Right forelimb (tissue), 1 donor: ENCODE results near the gene ARVCF.
A peak's percentile ranks its signal among the peaks of the same experiment; 100 is the strongest.

ENCODE experiments used
- DNase-seq: peaks from one replicate; pipeline ENCODE4 v3.0.0-alpha.2; 2018

The ARVCF gene

DNA sequence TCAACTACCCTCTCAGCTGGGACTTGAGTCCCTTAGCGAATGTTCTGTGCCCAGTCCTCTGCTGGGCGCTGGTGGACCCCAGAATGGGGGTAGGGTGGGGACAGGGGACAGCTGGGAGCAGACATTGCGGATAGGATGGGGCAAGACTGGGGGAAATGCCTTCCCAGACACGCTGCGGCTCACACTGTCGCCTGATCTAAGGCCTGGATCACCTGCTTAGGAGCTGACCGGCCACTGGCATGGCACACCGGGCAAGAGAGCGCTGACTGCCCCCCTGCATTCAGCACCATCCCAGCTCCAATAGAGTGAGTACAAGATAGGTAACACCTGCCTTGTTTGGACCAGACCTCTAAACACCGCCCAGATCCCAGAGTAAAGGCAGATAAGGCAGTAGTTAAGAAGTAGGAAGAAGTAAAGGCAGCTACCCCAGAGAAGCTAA is 1.4 kb downstream of the ARVCF start:
- no peak for DNase-seq

DNA sequence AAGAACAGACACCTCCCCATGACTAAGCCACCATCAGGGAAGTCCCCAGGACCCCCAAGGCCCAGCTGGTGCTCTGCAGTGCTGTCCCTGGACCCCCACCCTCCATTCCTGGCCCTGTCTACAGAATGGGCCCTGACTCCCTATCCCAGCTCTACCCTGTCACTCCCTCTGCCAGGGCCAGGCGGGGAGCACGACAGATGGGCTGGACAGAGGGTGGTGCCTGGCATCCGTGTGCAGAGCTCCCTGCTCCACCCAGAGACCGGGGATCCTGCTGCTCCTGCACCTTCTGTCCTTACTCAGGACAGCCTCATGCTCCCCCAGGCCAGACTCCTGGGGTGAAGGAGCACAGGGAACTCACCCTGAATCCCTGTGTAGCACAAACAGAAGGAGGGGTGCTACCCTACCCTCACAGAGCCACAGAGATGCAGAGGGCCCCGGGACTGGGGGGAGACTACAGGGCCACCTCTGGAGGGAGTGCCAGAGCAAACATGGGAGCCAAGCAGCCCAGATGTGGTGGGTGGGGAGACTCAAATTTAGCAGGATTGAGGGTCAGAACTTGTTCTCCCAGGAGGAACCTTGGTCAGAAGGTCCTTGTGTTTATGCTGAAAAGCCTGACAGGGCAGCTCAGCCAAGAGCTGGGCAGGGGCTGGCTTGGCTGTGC is 2.0 kb downstream of the ARVCF start:
- DNase-seq = no peak

DNA sequence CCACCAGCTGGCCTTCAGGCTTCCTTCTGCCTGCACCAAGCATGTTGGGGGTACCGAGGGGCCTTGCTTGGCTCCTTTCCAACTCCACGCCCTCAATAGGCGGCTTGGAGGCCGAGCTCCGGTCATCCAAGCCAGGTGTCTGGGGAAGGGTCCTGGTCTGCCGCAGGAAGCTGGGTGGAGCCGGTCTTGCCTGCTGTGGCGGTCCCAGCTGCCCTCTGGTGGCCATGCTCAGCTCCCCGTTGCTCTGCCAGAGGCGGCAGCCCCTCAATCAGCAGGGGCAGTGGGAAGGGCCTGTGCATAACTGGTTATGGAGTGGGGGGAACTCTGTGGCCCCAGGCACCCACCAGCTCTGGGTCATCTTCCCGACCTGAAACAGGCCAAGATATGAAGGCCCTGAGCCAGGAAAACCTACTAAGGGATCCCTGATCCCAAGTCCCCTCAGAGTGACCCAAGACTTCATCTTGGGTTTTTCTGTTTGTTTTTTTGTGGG is 3.2 kb downstream of the ARVCF start:
- DNase-seq = peak; percentile 79

DNA sequence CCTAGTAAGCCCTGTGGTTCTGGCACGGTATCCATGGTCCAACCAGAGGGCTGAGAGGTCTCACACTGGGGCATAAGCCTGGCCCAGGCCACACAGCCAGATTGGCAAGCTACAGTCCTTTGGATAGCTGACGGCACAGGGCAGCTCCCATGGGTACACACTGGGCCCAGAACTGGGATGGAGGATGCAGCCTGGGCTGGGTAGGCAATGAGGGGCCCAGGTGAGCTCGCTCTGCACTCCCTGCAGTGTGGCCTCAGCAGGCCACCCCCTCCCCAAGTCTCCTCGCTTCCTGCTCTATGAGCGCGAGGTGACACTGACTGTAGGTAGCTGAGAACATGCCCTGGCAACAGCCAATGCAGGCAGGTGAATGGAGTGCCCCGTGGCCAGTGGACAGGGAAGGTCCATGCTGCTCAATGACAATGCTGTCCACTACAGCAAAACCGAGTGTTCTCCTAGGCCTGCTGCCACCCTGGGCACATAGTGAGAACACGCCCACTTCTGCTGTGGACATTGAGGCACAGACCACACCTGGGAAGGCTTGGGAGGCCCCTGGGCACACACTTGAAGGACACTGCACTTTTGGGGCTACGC is 3.8 kb downstream of the ARVCF start:
- DNase-seq = no peak

DNA sequence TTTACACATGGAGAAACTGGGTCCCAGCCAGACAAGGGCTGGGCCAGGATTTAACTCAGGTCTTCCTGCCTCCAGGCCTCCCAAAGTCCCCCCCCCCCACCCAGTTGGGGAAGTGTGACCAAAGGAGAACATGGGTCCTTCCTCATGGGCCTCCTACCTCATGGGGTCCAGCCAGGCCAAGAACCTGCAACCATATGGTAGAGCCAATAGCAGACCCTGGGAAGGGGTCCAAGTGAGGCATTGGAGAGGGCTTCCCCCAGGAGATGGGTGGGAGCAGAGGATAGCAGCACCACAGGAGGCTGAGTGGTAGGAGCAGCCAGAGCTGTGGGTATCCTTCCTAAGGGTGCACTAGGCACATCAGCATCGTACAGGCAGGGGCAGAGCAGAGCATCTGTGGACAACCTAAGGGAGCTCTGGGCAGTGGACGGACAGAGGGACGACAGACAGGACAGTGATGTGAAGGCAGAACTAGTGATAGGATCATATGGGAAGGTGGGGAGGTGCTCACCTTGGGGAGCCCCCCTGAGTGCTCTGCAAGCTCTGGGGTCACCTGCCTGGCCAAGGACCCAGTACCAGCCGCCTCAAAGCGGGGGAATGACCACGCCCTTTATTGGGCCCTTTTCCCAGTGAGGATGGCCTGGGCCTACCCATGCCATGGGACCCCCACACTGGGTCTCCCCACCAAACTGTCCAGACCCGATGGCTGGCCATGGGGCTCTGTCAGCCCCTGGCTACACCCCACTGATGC is 4.5 kb downstream of the ARVCF start:
- no peak for DNase-seq

DNA sequence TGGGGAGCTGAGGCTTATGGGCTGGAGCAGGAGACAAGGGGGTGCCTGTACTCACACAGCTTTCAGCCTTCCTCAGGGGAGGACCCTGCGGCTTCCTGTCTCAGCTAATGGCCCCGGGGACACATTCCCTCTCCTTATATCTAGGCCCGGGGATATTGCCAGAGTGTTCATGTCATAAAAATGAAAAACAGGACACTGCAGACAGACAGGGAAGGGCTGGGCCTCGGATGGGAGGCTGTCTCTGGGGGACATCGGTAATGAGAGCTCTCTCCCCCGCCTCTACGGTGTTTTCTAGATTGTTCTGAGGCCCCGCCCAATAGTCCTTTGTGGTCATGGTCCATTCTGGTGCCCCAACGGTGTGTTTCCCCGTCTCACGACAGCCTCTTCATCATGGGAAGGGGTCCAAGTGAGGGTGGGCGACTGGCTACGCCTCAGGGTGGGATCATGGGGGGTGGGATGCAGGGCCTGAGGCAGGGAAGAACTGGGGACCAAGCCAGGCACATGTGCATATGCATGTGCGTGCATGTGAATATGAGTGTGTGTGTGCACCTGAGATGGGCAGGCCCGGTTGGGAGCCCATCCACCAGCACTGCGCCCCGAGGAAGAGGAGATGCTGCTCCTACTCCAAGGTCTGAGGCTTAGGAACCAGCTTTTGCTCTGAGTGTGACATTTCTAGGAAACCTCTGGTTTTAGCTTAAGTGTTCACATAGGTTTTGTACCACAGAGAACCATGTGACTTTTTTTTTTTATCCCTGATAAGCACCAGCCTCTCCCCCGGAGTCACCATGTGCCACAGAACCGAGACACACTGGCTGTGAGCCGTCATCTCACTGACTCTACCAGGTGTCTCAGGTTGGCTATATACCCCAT is 5.3 kb downstream of the ARVCF start:
- DNase-seq = no peak

DNA sequence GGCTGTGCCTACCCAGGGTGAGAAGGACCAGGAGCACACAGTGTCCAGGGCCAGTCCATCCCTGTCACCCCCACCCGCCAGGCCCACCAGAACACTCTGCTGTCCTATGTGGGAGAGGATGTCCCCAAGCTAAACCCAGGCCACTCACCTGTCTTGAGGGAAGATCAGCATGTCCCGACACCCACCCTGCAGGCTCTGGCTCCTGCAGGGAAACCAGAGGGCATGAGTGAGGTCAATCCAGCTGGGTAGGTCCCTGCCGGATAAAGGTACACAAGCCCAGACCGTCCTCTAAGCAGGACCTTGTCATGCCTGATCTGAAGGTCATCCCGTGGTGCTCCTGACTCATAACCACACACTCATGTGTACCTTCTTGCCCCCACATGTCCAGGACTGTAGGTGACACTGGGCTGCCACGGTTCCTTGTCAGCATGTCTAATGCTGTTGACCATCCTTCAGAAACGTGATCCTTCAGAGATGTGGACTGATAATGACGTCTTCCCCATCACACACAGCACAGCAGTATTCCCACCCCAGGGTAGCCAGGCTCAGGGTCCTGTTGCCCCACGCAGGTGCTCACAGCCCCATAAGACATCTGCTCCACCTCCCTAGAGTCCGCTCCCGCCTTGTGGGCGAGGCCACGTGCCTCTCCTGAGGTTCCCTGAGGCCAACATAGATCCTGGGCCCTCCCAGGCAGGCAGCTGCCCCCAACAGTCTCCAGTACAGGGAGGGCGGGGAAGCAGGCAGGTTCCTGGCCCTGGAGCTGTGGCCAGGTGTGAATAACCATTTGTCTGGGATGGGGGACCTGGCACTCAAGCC is 6.1 kb downstream of the ARVCF start:
- DNase-seq = no peak

DNA sequence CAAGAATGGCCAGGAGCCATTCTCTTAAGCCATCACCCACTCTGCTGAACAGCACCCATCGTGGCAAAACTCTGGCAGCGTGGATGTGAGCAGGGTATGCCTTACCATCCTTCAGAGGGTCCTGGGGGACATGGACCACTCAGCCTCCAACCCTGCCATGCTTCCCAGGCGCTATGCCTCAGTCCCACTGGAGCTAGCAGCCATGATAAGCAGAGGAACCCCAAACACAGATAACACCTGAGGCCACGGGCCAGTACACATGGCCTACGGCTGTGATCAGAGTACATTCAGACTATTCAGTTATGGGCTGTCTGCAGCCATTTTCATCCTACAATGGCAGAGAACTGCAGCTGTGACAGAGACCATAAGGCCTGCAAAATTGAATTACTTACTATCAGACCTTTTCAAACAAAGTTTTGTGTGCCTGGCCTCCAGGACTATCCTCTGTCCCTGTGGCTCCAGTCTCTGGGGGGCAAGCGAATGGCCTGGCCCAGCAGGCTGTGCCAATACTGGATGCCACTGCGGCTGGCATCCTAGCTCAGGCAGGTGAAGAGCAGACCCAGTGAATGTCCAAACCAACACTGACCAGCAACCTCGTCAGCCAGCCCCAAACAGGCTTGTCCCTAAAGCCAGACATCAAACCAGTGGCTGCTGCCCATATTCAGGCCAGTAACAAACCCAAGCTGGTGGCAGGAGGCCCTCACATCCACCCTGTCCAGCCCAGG is 6.9 kb downstream of the ARVCF start:
- no peak for DNase-seq

DNA sequence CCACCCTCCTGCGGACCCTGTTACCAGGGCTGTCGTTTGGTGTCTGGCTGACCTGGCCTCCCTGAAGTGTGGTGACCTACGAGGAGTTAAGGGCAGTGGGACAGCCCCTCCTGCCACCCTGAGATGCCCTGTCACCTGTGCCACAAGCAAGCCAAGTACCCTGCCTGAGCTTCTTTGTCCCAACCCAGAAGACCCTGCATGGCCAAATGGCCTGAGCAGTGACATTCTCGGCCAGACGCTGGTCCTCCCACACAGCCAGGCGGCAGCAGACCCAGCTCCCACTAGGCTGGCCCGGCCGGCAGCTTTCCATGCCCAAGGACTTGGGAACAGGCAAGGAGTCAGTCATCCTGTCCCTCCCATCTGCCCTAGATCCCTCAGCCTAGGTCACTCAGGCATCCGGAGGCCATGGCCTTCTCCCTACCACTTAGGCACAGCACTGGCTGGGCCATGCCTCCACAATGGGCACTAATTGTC is 7.6 kb downstream of the ARVCF start:
- no peak for DNase-seq

DNA sequence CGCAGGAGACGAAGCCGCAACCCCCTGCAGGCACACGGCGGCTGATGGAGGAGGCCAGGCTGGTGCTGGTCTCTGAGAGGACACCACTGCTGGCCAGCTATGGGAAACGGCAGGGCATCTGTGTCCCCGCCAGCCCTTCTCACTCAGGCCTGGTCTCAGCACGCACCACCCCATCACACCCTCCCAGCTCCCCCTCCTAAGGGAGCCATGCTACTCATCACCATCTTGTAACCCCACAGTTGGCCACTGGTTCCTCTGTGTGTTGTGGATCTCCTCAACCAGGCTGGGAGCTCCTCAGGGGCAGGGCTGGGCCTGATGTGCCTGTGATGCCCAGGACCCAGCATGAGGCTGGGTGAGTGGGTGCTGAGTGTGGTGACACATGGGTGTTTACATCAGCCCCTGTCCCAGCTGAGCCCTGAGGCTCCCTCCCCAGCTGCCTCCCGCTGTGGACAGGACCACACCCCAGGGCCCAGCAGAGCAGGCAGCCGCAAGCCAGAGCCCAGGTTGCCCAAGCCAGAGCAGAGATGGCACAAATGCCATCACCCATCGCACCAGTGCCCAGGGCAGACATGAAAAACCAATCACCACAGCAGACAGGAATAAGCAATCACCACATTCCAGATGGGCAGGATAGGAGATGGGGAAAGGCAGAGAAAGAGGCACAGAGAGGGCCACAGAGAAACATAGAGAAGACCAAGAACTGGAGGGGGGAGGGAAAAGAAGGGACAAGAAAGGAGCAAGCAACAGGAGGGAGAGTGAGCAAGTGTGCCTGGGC is 8.2 kb downstream of the ARVCF start:
- no peak for DNase-seq

DNA sequence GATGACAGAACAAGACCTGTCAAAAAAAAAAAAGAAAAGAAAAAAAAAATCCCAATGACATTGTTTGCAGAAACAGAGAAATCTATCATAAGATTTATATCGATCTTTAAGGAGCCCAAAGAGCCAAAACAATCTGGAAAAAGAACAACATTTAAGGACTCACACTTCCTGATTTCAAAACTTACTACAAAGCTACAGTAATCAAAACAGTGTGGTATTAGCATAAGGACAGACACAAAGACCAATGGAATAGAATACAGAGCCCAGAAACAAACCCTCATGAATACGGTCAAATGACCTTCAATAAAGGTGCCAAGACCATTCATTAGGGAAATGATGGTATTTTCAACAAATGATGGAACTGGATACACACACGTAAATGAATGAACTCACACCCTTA is 12.2 kb downstream of the ARVCF start:
- no peak for DNase-seq

DNA sequence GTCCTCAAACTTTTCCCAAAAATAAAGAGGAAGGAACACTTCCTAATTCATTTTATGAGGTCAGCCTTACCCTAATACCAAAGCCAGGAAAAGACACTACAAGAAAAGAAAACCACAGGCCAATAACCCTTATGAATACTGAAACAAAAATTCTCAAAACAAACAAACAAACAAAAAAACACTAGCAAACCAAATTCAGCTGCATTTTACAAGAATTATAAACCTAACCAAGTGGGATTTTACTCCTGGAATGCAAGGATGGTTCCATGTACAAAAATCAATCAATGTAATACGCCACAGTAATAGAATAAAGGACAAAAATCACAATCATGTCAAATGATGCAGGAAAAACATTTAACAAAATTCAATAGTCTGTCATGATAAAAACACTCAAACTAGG is 13.3 kb downstream of the ARVCF start:
- no peak for DNase-seq

DNA sequence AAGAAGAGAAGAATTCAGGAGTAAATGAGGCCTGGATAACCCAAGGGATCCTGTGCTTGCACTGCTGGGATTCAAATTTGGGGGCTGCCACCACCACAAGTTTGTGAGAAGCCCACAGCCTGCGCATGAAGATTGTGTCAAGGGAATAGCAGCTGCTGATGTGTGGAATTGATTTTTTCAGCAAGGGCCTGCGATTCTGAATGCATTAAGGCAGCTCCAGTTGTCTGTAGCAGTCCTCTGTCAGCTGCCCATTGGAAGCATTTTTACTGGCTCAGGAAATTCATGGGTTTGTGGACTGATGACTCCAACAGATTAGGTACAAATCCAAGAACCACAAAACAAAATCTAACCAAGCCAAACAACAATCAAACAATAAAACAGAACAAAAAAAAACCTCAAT is 14.0 kb downstream of the ARVCF start:
- DNase-seq = no peak

DNA sequence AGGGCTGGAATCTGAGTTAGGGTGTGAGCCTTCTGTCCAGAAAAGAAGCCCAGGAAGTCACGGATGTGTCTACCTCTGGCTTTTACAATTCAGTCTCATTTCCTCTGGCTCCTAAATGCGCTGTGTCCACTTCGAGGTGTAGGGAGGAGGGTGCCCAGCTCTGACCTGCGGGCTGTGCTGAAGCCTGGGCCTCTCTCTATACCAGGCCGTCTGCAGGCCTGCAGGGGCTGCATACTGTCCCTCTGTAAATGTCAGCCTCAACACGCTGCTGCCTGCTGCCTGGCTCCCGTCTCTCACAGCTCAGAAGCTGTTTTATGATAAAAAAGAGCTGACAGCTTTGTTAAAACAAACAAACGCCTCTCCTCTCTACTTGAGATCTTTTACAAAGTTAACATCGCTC is 14.5 kb downstream of the ARVCF start:
- no peak for DNase-seq

DNA sequence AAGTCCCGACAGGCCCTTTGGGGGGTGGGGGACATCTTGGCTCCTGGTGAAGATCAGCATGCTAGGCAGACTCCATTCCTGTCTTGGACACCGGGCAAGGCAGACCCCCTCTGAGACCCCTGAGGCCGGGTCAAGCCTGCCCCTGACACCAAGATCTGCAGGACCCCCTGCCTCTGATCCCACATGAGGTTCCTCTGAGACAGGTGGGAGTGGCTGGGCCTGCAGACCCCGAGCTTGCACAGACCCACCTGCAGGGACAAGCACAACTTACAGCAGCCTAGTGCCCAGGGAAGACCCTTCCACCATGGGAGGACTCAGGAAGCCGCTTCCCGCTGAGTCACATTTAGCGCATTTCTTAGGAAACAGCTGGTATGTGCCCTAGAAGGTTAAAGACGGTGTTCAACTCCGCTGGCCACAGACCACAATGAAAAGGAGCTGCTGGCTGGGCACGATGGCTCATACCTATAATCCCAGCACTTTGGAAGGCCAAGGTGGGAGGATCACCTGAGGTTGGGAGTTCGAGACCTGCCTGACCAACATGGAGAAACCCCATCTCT is 15.5 kb downstream of the ARVCF start:
- DNase-seq = no peak

DNA sequence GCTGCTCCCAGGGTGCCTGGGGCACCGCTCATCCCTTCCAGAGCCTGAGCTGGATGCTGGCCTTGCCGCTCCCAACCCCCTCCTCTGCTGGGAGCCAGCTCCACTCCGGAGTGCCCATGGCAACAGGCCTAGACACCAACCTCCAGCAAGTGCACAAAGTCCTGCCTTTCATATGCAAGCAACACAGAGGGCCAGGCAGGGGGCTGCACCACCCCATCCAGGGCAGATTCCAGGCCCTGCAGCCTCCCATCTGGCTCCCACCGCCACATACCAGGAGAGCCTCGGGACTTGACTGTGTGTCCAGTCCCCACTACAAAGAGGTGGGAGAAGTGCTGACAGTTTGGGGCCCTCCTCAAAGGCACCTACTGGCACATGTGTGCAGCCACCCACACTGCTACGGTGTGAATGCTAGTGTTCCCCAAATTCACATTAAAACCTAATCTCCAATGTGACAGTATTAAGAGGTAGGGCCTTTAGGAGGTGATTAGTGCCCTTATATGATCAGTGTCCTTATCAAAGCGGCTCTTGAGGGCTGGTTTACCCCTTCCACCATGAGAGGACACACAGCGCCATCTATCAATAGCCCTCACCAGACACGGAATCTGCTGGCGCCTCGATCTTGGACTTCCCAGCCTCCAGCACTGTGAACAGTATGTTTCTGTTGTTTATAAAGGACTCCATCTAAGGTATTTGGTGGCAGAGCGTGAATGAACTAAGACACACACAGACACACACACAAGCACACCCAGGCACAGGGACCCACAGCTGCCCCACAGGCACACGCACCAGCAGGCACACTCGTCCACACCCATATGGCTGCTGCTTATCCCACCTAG is 16.2 kb downstream of the ARVCF start:
- no peak for DNase-seq

DNA sequence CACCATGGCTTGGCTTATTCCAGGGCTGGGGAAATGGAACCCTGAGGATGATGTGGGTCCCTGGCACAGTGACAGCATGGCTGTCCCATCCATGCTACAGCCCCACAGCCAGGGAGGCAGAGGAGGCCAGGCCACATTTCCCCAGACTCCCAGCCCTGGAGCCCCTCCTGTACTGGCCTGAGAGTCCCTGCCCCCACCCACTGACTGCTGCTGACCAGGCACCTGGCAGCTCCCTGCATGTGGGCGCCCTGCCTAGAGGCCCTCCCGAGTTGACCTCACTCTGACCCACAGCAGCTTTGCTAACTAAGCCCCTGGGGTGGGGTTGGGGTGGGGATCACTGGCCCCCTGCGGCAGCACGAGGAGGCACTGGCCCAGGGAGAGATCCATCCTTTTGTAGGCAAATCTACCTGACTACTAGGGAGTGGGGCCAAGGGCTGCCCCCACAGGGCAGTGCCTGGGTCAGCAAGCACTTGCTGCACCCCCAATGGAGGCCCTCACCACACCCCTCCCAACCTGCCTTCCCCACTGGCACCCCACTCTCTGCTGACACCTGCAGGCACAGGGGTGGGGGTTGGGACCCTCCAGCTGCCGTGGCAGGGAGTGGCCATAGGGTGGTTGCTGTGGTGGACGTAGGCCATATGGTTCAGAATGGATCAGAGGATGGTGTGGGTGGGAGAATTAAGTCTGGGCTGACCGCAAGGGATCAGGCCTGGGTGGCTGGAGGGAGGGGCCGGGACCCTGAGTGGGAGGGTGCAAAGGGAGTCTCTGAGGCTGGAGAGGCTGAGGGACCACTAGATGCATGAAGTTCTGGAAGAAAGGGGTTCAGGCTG is 17.4 kb downstream of the ARVCF start:
- DNase-seq = no peak

DNA sequence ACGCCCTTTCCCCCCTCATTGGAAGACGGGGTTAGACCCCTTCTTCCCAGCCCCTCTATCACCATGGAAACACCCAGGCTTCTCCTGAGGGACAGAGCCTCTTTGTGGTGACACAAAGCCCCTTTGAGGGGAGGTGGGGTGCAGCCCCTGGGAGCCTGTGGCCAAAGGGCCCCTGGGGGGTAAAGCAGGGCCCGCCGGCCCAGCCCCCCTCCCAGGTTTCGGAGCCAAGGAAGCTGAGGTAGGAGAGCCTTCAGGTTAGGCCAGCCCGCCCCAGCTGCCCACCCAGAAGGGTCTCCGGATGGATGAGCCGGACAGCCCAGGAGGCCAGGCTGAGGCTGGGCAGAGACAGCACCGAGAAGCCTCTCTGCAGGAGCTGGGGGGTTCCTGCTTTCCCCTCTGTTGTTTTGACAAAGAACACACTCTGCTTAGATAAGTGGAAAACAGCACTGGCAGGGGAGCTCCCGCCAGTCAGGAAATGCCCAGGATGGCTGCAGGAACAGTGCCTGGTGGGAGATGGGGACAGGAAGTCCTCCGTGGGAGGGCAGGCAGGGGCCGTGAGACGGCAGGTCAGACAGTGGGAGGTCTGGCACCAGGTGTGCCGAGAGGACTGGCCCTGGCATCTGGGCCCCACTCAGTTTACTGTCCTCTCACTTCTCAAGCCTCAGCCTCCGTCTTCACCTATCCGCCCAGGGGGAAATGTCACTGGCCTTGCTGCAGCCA is 18.2 kb downstream of the ARVCF start:
- DNase-seq = no peak
